Measurements from ENCODE around the gene MAP2.

Gene MAP2

DNA sequence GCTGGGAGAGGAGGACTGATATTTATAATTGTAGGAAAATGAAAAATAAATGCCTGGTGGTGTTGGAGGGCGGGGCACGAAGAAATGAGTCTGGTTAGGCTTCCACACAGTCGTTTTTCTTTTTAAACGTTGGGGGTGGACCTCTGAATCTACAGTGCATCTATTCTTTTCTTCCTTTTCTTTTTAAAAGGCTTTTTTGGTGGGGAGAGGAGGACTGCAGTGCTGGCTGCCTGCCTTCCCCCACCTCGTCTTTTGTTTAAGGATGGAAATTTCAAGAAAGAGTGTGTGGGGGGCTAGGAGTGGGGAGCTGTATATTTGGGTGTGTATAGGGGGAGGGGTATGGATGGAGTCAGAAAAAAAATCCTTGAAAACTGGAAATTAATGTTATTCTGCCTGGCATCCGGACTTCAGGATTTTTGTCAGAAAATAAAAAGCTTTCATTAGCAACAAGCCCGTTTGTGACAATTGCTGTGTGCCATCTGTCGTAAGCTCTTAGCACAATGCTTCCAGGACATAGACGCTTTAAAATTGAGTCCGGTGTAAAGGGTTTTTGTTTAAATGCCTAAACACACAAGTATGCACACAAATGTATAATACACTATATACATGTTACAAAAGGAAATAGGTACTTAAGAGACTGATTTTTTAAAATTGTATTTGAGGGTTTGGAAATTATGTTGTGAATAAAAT is 1.1 kb downstream of the MAP2 start:
- DNase-seq (ENCODE audit: low read depth, low spot score): no peak

DNA sequence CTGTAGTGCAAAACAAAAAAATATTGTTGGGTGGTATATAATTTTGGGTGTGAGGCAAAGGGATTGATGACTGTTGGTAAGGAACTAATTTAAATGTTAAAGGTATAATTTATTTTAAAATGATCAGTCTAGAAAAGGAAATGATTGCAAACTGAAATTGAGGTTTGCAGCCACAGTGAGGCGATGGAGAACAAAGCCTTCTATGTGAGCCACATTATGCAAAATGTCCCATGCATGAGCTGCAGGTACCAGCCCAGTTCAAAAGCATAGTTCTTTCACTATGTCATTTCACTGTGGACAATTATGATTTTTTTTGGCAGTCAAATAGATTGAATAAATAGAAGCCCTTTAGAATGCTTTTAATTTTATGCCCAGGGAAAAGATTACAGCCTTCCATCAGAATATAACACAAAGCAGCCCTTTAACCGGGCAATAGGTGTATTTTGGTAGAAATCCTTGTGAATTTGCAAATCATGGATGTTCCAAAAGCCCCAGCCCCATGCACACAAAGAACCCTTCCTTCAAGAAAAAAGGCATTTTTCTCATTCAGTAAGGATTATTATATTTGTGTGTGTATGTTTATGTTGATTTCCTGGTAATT is 1.7 kb downstream of the MAP2 start:
- DNase-seq (ENCODE audit: low read depth, low spot score): no peak

DNA sequence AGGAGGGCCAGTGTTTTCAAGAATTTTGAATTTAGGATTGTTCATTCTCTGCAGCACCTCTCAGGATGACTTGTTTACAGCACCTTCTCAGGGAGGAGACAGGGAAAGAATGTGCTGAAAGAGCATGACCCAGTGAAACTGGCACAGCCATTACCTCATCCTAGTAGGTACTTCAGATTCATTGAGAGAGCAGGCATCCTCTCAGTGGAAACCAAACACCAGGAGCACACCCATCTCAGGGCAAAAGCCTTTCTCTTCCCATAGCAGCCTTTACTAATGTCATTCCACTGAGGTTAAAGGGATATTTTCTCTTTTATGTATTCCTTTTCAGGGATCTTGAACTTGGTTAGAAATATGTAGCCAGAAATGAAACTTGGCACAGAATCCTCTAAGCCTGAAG is 2.6 kb downstream of the MAP2 start:
- DNase-seq (ENCODE audit: low read depth, low spot score): no peak

DNA sequence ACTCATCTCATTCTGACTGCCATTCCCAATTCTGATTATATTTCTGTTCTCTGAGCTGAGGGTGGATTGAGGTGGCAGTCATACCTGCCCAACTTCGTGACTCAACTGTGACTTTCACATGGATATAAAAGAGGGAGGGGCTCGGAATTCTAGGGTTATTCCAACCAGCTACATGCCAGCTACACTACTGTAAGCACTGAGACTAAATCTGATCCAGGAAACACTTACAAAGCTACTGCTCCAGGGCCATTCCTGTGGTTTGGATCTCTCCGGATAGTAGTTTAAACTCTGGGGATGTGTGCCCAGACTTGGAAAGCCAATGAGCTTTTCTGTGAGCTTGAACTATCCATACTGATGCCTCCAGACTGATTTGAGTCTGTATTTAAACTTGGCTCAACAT is 7.9 kb downstream of the MAP2 start:
- DNase-seq (ENCODE audit: low read depth, low spot score): no peak

DNA sequence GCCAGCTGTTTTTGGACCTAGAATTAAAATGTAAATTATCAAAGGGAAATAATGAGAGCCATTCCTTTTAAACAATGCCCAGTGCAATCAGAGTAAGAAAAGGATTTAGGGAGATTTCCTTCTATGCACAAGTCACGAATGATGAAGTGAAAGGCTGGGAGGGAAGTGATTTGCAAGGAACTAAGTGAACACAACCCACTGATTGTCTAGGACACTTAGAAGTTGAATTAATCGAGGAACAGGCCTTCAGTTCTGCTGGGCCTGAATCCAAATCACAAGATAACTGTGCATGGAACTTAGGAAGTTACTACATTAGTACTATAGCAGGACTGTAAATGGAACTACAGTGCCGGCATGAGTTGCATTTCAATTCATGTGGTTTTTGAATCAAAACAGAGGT is 17.7 kb downstream of the MAP2 start:
- no peak for DNase-seq (ENCODE audit: low read depth, low spot score)

DNA sequence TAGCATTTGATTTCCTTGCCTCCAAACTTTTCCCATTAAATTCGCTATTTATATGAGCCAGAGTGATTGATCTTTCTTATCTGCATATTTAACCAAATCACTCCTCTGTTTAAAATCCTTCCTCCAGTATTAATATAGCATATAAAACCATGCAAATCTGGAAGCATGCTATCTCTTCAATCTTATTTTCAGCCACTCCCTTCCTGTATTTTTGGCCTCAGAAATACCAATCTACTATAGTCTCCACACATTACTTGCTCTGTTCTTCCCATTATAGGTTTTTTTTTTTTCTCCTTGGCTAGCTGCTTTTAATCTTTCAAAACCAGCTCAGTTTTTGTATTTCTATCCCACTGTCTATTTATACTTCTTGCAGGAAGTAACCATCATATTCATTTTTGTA is 19.1 kb downstream of the MAP2 start:
- DNase-seq (ENCODE audit: low read depth, low spot score): no peak

DNA sequence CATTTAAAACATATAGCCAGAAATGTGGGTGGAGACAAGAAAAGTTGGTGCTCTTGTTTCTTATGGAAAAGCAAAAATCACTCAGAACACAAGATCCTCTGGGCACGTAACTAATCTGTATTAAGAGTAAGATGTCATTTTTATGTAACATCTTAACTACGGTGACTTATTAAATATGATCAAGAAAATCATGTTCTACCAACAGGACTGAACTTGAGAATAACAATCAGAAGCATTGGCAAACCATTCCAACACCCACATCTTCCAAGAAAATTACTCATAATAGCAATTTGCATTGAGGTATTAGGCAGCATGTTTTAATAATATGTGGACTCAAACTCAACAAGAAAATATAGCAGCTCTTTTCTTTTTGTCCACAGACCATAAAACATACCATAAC is 21.6 kb downstream of the MAP2 start:
- no peak for DNase-seq (ENCODE audit: low read depth, low spot score)

DNA sequence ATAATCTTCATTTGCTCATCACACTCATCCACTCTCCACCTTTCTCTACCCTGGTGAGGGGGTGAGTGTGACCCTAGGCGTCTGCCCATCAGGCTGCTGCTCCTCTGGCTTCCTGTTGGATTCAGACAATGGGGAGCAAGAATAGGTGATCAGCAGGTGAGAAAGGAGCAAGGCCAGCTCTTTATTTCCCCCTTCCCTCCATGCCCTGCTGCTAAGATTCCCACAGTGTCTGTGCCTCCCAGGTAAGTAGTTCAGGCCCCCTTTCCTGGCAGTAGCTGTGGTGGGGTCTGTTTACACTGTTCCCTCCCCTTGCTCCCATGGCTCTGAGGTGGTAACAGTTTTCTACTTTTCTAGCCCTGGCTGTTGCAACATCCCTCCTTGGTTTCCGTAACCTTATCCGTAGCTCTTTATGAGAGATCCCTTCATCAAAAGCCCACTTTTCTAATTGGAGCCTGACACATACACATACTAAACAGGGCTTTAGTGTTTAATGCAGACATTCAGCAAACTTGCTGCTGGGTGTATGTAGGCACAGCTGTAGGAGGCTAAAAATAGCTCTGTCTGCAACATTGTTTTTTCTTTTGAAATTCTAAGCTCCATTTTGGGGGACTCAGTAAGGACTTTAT is 27.5 kb downstream of the MAP2 start:
- DNase-seq (ENCODE audit: low read depth, low spot score): no peak

DNA sequence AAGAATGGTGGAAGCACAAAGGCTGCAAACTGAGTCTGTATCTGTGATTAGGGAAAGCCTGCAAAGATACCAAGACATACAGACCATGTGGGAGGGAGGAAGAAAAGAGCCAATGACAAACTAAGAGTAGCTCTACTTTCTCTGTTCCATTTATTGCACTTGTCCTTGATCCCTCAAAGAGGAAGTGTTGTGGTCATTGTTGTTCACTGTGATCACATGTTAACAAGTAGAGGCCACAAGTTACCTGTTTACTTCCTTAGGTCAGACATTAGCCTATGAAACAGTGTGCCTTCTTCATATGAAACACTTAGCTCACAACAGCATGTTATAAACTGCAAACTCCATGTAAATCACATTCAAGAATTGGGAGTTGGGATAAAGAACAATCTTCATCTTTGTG is 32.6 kb downstream of the MAP2 start:
- DNase-seq (ENCODE audit: low read depth, low spot score): no peak

DNA sequence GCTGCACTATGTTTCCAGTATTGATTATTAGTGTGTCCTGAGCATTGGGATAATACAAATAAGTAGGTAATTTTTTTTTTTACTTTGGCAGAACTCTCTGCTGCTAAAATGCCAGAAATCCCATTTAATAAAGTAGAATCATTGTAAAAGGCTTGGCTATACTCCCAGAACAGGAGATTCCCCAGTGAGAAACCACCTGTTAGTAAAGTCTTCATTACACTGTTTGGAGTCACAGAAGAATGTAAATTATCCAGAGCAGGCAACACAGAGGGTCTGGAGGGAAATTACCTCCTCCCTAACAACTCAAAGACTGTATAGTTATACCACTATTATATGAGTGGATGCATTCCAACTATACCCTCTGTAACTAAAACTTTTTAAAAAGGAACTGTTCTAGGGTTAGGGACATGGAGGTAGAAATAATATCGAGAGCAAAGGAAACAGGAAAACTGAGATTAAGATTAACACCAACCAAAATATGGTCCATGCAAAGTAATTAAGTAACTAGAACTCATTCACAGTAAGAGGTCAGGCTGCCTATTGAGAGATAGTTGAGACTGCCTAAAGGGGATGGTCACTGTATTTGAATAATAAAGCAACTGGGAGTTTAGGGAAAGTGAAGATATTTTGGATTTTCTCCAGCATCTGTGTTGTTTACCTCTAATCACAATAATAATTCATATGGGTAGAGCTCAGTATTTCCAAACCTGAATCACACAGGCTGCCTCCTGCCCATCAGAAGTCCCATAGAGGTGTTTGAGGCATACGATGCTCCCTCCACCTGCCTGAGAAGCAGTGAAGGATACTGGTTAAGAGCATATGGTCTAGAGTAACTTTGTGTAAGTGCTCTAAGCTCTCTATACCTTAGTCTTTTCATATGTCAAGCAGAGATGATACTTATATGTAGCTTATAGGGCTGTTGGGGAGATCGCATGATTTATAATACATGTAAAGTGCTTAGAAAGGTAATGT is 34.4 kb downstream of the MAP2 start:
- no peak for DNase-seq (ENCODE audit: low read depth, low spot score)

DNA sequence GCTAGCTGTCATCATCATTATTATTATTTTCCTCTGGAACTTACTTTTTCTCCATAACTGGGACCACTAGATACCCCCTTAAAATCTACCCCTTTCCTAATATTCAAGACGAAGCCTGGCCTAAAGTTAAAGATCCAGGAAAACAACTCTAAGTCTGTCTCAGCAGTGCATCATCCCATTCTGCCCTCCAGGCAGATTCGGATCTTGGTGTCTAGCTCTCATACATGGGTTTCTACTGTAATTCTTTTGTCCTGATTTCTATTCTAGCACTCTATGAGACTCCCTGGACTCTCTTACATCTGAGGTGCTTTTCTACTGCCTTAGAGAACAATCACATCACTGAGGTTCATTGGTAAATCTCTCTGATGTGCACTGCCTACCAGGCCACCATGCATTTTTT is 35.5 kb downstream of the MAP2 start:
- DNase-seq (ENCODE audit: low read depth, low spot score): no peak

DNA sequence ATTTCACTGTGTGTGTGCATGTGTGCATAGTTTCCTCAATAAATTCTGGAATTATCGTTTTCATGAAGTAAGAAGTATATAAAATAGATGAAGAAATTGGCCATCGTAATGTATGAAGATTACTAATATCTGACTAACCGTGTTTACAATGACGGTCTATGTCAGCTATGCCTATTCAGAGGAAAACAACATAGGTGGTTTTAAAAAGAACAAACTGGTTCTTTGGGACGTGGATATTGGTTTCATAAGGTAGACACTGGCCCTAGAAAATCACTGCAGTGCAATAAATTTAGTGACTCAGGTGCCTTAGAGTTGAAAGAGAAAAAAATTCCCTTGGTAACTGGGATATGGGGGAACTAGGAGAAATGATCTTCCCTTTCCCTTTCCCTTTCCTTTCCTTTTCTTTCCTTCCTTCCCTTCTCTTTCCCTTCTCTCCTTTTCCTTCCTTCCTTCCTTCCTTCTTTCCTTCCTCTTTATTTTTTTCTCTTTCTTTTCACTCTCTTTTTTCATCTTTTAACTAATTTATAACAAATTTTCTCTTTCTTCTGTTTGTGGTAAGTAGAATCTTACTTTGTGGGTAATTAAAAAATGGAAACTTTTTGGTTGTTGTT is 36.4 kb downstream of the MAP2 start:
- DNase-seq (ENCODE audit: low read depth, low spot score): no peak

DNA sequence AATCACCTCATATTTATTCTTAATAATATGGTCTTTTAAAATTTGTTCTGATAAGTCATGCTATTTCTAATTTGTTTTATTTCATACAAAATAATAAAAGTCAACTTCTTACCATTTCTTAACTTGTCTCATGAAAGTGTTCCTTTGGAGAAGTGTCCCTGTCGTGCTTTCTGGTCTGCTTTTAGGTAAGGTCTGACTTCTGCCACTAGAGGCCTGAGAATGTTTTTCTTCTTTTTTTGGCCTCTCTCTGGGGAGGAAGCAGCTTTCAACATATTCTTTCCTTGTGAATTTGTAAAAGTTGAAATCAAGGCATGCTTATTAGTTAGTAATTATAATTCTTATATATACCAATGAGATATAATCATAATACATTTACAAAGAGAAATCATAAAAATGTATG is 39.4 kb downstream of the MAP2 start:
- no peak for DNase-seq (ENCODE audit: low read depth, low spot score)

DNA sequence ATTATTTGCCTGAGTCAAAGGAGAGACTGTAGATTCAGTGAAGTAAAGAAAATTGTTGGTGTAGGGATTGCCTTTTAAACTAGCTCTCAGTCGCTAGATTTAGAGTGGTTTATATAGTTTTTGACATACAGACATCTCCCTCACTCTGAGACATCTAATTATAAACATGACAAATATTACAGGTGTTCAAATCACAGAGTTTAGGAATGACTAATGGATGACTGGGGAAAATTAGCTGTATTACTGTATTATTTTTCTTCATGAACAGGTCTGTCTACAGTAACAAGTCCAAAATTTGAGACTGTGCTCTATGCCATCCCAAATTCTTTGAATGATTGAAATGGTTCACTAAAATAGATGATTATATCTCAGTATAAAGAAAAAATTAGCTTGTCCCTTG is 40.0 kb downstream of the MAP2 start:
- no peak for DNase-seq (ENCODE audit: low read depth, low spot score)

DNA sequence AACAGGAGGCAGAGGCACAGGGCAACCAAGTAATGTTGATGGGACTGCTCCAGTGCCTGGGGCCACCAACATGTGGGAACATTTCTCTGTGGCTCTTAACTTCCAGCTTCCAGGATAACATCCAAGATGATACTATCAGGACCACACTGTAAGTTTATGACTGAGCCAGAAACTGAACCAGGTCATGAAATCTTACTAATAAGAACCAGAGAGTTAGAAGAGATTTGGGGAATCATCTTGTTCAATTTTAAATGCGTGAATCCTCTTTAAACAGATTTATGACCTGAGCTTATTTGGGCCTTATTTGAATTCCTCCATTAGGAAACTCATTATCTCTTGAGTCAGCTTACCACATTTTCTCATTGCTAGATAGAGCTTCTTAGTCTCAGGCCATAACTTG is 45.0 kb downstream of the MAP2 start:
- no peak for DNase-seq (ENCODE audit: low read depth, low spot score)

DNA sequence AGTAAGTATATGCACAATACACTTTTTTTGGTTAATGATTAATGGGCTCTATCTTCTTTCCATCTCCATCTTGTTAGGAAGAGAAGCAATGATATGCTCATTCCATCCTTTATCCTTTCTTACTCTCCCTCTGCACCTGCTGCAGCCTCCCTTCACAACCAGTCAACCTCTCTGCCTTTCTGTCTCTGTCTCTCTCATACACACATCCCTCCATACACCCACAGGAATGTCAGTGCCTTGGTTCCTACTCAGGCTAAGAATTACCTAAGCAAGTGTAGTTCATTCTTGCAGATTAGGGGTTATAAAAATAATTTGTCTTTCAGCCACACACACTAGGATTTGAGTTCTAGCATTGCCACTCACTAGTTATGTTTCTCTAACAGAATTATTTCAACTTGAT is 45.6 kb downstream of the MAP2 start:
- no peak for DNase-seq (ENCODE audit: low read depth, low spot score)

DNA sequence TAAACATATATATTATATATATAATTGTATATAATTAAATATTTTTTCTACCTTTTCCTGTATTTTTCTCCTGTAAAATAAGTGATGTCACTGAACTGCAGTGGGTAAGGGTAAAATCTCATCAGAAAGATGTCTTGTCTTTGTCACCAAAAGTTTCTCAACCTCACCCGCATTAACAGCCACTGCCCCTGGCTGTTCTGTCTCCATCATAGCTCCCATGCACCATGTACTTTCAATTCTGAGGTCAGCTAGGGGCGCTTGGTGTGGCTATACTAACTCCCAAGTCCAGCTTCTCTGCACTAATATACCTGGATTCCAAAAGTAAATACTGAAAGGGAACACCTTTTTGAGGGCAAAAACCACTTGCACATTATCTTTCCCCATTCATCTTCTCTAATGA is 46.6 kb downstream of the MAP2 start:
- no peak for DNase-seq (ENCODE audit: low read depth, low spot score)

DNA sequence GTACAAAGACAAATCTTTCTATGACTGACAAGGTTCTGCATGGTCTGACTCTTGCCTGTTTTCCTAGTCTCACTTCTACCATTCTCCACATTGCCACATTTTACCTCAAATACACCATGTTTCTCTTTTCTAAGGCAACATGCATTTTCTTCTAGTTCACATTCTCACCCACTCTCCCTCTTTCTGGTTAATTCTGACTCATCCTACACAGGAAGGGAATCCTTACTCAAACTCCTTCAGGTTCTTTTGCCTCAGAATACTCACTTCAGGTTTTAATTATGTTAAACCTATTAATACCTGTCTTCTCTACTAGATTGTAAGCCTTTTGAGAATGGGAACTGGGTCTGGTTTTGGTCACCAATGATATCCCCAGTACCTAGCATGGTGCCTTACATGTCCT is 47.2 kb downstream of the MAP2 start:
- DNase-seq (ENCODE audit: low read depth, low spot score): no peak

DNA sequence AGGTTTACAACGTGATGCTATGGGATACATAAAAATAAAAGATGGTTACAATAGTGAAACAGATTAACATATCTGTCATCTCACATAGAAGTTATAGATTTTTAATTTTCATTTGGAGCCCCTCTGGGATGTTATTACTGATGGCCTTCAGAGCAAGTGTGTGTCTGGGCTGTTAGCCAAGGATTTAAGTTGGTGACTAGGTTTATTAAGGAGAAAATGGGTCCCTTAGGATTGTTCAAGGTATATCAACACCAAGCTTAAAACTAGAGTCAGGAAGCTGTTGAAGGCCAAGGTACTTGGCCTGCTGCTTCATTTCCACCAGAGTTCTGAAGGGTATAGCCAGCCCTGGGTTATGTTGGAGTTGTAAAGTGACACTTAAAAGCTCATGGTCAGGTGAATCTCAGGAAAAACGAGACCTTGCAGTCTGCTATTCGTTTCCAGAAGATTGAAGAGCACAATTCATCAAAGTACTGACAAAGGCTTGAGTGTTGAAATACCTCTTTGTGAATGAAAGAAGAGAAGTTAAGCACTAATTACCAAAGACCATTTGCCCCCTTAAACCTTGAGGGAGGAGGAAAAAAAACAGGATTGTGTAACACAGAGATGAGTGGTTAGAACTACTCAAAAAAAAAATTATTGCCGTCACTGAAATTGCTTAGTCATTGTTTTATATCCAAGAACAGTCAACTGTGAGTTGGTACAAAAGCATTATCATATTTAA is 48.4 kb downstream of the MAP2 start:
- DNase-seq (ENCODE audit: low read depth, low spot score): no peak

DNA sequence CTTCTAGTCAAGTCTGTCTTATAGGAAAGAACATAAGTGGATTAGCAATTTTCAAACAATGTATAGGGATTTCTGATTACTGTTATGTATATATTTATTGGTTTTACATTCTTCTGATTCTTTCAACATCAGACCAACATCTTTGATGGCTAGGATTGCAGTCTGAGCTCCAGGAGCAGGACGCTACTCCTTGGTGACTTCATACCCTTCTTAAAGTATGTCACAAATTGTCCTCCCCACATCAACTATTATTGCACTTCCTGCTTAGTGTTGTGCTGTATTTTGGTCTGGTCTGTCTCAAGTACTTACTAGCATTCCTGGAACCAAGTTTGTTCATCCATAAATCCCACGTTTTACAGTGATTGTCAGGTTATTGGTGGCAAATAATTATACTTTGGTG is 49.0 kb downstream of the MAP2 start:
- DNase-seq (ENCODE audit: low read depth, low spot score): no peak

DNA sequence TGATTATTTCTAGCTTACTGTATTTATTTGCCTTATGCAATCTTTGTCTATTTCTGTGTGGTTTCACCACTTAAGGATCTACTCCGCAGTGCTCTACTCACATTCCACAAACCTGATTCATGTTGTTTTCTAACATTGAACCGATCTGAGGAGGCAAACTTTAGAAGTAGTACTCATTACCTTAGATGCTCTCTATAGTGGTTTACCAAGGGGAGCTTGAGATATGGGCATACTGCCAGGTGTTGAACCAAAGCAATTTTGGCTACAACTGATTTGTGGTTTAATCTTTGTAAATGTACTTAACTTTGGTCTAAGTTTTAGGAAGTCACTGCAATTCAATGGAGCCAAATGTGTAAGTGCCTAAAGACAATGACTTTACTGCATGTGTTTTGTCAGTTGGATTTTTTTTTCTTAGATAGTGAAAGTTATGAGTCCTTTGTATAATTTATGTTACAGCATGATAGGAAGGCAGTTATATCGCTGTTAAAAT is 50.1 kb downstream of the MAP2 start:
- no peak for DNase-seq (ENCODE audit: low read depth, low spot score)

All from activated naive CD8-positive, alpha-beta T cell treated with anti-CD3 and anti-CD28 coated beads, Interleukin-2, amount 50 U/mL, for 16 hours (primary cell).